Right renal pelvis (tissue), 4 donors: ENCODE measurements around the gene PNPLA7. TPM values are rescaled to one million over a fixed set of nuclear protein-coding genes. Genes with fewer than 3 reads are reported as not detected.
"Not testable (repeated sequence)": the region's sequence is repeated elsewhere in the genome, so short reads cannot be mapped to it uniquely, and the experiment has no call there.

Experiments used
- DNase-seq, 4 donors: peaks; one replicate each; pipeline ENCODE4 v3.0.0-alpha.2; 2013; ENCODE audit warnings: low read depth in 4 of 4, low spot score in 3 of 4, missing footprints in 1 of 4
- polyA plus RNA-seq, 4 donors: library from polyadenylated mRNA; unstranded; fragments of 120-200 nt; gene quantifications; one replicate each; pipeline ENCODE4 v1.2.1, GENCODE V29; 2013; ENCODE audit not compliant: insufficient read length in 4 of 4

The PNPLA7 gene
- polyA plus RNA-seq, 4 donors, result 1.6 to 2.7 (median 2.2) TPM

DNA sequence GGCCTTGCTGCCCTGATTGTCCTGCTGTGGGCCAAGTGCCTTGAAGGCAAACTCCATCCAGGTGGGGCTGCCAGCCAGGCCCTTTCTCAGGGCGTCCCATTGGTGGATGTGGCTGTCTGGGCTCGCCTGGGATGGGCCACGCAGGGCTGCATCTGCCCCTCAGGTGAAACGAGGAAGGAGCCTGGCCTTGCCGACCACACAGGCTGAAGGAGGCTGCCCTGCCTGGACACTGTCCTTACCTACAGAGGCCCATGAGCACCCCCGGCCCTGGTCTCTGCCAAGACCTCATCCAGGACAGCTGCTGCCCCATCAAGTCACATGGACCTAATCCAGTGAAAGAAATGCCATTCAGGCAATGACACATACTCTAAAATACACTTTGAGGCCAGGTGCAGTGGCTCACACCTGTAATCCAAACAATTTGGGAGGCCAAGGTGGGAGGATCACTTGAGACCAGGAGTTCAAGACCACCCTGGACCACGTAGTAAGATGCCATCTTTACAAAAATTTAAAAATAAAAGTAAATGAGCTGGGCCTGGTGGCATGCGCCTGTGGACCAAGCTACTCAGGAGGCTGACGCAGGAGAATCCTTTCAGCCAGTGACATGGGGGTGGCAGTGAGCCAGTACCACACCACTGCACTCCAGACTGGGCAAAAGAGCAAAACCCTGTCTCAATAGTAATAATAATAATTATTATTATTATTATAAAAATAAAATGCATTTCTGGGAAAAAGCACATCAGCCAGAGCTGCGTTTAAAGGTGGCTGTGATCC lies 33.9 kb downstream of the PNPLA7 start:
- DNase-seq, result no peak

DNA sequence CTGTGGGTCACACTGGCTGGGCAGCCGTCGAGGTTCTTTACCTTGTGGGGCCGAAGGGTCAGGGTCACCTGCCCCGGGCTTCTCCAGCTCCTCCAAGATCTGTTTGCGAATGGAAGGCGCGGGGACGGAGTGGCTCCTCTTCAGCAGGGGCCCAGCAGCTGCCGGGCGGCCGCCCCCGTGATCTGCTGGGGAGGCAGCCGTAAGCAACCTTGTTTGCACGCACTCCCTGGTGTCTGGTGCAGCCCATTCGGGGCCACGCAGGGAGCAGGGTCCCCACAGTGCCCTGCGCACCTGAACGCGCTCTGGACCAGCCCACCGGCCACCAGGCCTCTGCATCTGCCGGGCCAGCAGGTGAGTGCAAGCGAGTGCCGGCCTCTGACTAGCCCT lies 34.9 kb downstream of the PNPLA7 start:
- no peak for DNase-seq

DNA sequence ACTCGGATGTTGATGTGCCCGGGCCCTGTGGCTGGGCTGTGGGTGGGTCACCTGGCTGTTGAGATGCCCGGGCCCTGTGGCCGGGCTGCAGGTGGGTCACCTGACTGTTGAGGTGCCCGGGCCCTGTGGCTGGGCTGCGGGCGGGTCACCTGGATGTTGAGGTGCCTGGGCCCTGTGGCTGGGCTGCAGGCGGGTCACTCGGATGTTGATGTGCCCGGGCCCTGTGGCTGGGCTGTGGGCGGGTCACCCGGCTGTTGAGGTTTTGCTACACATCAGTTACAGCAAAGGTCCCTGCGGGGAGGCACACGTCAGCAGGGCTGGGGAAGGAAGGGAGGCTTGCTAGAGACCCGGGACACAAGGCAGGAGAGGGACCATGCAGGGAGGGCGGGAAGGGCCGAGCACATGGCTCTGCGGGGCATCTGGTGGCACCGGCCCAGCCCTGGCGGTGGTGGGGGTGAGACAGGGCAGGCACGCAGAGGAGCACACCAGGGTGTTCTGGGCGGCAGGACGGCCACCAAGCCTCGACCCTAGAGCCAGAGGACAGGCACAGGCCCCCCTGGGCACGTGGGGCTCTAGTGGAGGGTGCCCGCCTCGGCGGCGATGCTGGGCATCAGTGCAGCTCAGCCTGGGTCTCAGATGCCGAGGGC lies 35.4 kb downstream of the PNPLA7 start:
- no peak for DNase-seq

DNA sequence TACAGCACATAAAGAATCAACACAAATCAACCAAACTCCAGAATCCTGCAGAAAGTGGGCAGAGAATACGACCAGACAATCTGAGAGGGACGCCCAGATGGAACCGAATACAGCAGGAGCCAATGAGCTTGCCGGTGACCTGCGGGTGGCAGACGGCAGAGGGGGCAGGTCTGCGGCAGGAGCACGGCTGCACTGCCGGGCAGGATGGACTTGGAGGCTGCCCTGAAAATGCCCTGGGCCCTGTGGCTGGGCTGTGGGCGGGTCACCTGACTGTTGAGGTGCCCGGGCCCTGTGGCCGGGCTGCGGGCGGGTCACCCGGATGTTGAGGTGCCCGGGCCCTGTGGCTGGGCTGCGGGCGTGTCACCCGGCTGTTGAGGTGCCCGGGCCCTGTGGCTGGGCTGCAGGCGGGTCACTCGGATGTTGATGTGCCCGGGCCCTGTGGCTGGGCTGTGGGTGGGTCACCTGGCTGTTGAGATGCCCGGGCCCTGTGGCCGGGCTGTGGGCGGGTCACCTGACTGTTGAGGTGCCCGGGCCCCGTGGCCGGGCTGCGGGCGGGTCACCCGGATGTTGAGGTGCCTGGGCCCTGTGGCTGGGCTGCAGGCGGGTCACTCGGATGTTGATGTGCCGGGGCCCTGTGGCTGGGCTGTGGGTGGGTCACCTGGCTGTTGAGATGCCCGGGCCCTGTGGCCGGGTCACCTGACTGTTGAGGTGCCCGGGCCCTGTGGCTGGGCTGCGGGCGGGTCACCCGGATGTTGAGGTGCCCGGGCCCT lies 36.2 kb downstream of the PNPLA7 start:
- not testable (repeated sequence) for DNase-seq

DNA sequence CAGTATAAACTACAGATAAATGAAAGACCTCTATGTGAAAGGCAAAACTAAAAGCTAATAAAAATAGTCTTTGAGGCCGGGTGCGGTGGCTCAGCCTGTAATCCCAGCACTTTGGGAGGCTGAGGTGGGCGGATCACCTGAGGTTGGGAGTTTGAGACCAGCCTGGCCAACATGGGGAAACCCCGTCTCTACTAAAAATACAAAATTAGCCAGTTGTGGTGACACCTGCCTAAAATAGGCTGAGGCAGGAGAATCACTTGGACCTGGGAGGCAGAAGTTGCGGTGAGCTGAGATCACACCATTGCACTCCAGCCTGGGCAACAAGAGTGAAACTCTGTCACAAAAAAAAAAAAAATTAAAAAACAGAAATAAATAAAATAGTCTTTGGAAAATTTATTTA lies 37.1 kb downstream of the PNPLA7 start:
- not testable (repeated sequence) for DNase-seq

DNA sequence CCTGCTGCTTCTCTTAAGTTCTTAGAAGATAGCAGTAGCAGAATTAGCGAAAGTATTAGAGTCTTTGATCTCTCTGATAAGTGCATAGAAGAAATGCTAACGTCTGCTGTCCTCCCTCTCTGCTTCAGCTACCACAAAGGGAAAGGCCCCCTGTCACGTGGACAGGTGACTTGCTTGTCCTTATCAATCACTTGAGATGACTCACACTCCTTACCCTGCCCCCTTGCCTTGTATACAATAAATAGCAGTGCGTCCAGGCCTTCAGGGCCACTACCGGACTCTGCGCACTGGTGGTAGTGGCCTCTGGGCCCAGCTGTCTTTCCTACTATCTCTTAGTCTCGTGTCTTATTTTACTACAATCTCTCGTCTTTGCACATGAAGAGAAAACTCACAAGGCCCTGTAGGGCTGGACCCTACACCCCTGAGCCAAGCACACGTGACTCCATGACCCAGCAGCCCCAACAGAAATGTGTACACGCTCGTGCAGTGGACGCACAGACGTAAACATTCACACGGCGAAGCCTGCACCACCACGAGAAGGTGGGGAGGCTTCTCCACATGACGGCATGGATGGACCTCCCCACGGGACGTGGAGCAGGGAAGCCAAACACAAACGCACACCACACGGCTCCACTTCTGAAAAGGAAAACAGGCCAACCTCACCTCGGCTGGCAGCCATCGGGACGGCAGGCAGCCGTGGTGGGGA lies 38.3 kb downstream of the PNPLA7 start:
- DNase-seq, result no peak

DNA sequence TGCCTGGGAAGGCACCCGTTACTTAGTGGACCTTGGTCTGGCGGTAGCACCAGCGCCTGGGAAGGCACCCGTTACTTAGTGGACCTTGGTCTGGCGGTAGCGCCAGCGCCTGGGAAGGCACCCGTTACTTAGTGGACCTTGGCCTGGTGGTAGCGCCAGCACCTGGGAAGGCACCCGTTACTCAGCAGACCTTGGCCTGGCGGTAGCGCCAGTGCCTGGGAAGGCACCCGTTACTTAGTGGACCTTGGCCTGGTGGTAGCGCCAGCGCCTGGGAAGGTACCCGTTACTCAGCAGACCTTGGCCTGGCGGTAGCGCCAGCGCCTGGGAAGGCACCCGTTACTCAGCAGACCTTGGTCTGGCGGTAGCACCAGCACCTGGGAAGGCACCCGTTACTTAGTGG lies 39.1 kb downstream of the PNPLA7 start:
- DNase-seq, result not testable (repeated sequence)

DNA sequence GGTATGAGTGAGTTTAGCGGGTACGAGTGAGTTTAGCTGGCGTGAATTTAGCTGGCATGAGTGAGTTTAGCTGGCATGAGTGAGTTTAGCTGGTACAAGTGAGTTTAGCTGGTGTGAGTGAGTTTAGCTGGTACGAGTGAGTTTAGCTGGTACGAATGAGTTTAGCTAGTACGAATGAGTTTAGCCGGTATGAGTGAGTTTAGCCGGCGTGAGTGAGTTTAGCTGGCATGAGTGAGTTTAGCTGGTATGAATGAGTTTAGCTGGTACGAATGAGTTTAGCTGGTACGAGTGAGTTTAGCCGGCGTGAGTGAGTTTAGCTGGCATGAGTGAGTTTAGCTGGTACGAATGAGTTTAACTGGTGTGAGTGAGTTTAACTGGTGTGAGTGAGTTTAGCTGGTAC lies 41.0 kb downstream of the PNPLA7 start:
- DNase-seq, result no peak

DNA sequence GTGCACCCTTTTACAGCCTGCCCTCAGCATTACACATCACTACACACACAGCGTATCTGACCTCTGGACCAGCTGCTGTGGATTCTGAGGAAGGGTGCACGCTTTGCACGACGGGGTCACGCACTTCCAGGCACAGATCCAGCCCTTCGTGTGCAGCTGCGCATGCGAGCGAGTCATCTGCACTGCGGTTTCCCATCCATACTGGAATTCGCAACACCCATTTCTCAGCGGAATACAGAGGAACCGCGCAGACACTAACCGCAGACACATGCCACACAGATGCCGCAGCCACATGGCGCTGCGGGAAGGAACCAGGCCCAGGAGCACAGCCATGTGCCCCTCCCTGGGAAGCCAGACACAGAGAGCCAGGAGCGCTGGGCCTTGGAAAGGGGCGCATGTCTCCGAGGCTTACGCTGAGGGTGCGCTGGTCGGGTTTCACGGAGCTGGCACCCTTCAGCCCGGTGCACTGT lies 43.5 kb downstream of the PNPLA7 start:
- no peak for DNase-seq

DNA sequence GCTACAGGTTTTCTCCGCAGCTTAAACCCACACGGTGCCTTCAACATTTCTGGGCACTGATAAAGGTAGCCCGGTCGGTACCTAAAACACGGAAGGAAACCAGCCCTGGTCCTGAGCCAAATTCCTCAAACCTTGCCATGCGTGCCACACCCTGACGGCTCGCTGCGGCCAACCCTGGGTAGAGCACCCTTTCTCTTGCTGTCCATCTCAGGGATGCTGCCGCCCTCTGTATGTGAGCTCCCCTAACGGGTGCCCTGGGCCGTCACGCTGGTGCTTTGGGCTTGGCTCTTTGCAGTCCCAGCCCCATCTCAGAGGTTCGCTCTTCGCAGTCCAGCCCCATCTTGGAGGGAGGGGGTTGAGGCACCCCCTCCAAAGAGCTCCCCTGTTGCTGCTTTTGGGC lies 43.9 kb downstream of the PNPLA7 start:
- no peak for DNase-seq

DNA sequence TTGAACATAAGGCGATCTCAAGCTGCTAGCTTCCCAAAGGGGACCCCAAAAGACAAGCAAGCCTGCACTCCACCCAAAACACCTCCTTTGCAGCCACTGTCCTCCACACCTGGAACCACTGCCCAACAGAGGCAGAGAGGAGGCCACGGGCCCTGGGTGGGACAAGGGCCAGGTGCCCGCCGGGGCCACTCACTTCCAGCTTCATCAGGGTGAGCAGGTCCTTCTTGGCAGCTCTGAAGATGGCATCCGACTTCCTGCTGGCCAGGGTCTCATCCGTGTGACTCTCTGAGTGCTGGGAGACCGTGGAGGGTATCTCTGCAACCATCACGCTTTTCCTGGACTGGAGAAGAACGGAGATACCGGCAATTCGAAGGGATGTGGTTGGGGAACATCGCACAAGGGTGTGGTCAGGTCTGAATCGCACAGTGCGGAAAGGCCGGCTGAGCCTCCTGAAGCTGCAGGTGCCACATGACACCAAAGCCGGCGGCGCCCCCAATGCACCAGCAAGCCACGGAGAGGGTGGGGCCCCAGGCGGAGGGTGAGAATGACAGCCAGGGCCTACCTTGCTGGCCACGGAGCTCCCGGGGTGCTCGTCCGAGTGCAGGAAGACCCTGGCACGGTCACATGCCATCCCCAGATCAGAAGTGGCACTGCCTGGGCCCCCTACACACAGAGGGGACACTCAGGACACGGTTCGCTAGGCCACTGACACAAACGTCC lies 44.6 kb downstream of the PNPLA7 start:
- DNase-seq, result no peak

DNA sequence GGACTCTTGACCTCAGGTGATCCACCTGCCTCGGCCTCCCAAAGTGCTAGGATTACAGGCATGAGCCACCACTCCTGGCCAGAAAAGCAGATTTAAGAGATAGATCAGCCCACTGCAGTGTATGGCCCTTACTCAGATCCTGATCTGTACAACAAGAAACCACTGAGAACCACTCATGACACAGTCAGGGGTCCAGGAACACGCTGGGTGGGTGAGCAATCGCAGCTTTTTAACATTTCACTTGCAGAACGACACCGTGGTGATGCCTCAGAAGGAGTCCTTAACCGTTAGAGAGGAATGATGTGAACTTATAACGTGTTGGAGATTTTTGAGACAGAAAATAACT lies 45.8 kb downstream of the PNPLA7 start:
- DNase-seq, result no peak

DNA sequence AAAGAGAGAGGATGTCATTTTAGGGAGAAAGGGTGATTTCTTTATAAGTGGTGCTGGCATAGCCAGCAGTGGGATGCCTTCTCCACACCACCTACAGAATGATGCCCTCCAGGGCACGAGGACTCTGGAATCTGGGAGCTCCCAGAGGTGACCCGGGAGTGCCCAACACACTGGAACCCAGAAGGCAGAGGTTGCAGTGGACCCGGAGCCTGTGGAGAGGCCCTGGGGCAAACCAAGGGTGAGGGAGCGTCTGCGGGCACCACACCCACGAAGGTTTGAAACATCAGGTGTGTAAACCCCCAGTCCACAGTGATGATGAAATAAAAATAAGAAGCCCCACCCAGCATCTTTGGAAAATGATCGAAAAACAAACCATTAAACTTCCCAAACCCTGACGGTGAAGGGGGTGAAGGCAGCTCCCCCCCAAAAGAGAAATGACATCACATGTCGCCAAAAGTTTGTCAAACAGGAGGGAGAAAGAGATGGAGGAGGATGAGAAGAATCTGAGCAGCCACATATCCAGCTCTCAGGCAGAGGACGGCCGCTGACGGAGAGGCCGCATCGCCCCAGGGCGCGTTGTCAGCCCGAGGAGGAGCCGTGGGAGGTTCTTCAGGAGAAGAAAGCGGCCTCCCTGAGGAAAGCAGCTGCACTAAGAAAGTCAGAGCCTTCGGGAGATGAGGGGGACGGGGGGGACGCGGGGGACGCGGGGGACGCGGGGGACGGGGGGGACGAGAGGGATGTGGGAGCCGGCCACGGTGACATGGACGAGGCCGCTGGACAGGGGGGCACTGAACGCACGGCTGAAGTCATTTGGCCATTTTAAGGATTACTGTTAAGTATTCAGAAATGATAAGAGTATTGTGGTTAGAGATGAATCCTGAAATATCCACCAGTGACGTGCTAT lies 47.9 kb downstream of the PNPLA7 start:
- DNase-seq, result no peak

DNA sequence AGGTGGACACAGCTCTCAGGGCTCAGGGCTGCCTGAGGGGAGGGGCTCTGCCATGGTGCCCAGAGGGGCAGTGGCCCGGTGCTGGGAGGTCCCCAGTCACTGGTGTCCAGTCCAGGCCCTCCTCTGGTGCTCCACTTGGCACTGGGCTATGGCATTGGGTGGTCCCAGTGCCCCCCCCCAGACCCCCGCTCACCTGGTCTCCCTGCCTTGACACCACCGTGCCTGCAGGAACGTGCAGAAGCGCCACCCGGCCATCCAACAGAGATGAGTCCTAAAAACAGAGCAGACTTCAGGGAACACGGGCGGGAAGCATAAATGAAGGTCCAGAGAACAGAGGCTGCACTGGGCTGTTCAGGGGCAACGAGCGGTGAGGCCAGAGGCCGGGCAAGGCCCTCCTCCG lies 48.7 kb downstream of the PNPLA7 start:
- DNase-seq, result no peak

DNA sequence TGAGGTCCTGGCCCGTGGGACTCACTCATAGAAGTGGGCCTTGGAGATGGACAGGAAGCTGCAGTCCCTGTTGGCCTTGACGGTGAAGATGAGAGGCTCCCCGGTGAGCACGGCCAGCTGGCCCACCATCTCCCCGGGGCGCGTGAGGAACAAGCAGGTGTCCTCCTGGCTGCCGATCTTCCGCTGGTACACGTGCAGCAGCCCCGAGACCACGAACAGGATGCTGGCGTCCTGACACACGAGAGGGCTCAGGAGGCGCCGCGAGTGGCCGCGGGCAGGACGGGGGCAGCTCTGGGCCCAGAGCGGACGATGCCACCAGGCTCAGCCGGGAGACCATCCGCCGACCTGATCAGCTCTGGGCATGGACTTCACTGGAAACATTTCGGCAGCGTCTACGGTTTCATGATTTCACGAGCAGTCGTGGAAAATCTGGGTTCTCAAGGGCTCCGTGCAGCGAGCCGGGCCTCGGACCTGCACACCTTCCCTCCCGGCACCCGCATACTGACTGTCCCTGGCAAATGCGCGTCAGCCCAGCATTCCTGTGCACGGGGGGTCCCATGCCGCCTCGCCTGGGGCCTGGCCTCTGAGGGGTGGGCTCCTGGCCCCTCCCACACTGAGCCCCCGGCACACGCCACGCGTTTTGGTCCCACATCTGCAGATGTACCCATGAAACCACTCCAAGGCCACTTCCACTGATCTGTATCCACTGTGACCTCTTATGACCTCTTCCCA lies 49.4 kb downstream of the PNPLA7 start:
- DNase-seq, result no peak

DNA sequence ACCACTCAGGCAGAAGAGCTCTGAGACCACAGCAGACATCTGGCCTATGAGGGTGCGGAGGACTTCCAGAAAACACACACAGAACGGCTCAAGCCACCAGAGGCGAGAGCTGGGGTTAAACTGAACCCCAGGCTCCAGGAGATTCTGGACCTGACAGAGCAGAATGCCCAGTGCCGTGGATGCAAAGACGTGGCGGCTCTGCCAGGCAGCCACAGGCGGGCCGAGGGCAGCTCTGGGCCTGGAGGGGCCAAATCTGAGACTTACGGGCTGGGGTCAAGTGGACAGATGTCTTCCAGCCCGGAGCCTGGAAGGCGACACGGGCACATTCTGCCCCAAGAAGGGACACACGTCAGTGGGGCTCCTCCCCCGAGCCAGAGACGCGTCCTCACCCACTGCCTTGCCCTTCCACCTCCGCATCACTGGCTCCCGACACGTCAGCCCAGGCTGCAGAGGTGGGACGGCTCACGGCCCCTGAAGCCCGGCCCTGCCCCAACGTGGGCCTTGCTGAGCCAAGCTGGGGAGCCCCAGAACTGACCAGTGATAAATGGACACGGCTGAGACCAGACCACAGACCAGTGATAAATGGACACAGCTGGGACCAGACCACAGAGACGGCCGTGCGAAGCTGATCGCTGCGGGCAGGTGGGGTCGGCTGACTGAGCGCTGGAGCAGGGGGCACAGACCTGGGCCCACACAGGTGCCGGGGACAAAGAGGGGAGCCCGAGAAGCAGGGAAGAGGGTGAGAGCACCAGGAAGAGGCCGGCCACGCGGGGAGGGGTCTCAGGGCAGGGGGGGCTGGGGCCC lies 50.1 kb downstream of the PNPLA7 start:
- DNase-seq, result no peak

DNA sequence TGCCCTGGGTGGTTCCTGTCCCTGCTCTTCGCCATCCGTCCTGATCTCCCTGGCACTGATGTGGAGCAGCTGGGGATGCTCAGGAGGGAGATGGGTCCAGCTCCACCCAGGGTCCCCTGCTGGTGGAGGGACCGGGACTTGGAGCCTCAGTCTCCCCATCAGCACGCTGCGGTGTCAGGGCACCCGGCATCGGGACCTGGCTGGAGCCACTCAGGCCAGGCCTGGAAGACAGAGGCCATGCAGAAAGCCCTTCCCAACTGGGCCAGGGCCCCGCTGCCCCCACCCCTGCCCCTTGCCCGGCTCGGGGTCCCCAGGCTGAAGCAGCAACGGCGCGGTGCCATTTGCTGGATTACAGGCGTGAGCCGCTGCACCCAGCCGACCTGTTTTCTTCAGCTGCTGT lies 50.8 kb downstream of the PNPLA7 start:
- DNase-seq, result no peak

DNA sequence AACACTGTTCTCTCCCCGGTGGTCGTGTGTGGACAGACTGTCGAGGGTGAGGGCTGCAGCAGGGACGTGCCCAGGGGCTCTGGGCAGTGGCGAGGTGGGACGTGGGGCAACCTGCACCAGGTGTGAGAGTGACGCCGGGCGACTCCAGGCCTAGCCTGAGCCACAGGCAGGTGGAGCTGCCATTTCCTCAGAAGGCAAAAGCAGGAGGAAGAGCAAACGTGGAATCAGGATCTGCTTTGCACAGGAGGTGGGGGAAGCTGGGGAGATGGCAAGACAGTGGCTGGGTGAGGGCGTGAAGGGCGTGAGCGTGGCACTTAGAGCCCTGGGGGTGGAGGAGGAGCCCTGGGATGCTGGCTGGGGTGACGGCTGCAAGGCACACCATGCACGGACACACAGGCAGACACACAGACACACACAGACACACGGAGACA lies 51.5 kb downstream of the PNPLA7 start:
- DNase-seq, result no peak
